ENCODE data around the gene WDR86.

WDR86 gene, protein sequence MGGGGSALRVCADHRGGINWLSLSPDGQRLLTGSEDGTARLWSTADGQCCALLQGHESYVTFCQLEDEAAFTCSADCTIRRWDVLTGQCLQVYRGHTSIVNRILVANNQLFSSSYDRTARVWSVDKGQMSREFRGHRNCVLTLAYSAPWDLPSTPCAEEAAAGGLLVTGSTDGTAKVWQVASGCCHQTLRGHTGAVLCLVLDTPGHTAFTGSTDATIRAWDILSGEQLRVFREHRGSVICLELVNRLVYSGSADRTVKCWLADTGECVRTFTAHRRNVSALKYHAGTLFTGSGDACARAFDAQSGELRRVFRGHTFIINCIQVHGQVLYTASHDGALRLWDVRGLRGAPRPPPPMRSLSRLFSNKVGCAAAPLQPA

DNA sequence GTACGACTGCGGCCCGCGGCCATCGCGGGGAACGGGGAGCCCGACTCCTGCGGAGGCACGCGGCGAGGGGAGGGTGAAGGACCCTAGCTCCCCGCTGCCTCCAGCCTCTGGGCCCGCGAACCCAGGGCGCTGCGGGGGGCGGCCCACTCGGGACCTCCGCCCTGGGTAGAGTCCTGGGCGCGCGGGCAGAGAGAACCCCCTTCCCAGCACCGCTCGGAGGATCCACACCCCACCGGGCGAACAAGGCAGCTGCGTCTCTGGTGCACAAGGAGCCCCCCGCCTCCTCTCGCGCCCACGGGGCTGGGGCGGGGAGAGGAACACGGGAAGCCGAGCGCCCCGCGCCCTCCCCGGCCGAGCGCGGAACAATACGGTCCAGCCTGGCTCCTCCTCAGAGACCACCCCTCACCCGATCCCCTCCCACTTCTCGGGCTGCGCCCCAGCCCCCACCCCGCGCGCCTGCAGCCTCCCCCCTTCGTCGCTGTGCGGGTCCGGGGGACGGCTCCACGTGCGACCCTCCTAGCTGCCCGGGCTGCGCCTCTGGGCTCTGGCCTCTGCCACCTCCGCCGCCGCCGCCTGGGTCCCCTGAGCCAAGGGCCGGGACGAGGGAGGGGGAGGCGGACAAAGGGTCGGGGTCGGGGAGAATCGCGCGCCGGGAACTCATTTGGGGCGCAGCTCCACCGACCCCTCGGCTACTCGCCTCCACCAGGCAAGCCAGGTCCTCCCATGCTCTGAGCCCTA lies at the start of gene WDR86:
Gene WDR86, minus strand, starts transcription at position 372 of the 738 bp plus-strand sequence. CDS start 449 bp downstream, outside the sequence.
- DNase-seq = no peak

DNA sequence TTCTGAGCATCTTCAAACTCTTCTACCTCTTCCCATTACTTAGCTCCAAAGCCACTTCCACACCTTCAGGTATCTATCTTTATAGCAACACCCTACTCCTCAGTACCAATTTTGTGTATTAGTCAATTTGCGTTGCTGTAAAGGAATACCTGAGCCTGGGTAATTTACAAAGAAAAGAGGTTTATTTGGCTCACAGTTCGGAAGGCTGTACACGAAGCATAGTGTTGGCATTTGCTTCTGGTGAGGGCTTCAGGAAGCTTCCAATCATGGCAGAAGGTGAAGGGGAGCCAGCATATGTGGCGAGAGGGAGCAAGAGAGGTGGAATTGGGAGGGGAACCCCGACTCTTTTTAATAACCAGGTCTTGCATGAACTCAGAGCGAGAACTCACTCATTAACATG lies 47.7 kb upstream of the WDR86 start:
- no peak for DNase-seq

DNA sequence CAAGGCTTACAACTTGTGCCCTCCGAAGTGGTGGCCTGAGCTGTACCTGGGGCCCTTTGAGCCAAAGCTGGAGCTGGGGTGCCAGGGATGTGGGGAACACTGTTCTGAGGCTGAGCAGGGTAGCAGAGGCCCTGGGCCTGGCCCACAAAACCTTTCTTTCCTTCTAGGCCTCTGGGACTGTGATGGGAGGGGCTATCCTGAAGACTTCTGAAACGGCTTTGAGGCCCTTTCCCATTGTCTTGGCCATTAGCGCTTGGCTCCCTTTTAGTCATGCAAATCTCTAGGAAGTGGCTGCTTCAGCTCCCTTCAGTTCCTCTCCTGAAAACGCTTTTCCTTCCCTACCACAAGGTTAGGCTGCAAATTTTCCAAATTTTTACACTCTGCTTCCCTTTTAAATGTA lies 46.9 kb upstream of the WDR86 start:
- DNase-seq = no peak

DNA sequence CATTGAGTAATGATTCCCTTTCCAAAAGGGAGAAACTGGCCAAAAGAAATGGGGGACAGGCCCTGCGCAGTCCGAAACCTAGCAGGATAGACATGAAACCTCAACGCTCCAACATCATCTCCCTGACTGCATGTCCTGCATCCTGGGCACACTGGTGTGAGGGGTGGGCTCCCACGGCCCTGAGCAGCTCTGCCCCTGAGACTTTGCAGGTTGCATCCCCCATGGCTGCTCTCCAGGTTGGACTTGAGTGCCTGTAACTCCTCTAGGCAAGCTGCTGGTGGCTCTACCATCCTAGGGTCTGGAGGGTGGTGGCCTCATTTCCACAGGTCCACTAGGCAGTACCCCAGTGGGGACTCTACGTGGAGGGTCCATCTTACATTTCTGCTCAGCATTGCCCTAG lies 46.4 kb upstream of the WDR86 start:
- DNase-seq = no peak

DNA sequence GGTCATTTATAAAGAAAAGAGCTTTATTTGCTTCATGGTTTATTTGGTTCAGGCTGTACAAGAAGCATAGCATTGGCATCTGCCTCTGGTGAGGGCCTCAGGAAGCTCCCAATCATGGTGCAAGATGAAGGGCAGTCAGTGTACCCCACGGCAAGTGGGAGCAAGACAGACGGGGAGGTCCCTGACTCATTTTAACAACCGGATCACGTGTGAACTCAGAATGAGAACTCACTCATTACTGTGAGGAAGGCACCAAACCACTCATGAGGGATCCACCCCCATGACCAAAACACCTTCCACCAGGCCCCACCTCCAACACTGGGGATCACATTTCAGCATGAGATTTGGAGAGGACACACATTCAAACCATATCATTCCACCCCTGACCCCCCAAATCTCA lies 45.9 kb upstream of the WDR86 start:
- DNase-seq = no peak

DNA sequence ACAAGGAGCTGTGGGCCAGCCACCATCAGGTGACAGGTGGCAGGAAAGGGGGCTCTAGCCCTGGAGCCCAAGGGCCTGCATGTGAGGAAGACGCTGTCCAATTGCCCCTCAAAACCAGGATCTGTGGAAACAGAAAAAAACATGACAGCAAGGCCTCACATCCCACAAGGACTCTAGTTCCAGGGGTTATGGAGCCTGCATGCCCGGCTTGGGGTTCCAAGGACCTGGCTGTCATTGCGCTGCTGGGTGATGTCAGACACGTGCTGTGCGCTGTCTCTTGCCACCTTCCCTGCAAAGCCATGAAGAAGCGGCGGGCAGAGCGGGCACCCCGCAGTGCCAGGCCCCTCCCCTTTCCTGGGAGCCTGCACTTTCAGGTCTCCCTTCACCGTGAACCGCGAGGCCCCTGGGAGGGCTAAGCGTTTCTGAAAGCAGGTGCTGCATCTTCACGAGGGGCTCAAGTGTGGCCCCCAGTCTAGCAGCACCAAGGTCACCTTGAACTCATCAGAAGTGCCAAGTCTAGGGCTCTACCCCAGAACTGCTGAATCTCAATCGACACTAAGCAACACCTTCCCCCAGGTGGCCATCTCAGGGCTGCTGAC lies 45.2 kb upstream of the WDR86 start:
- DNase-seq = no peak

DNA sequence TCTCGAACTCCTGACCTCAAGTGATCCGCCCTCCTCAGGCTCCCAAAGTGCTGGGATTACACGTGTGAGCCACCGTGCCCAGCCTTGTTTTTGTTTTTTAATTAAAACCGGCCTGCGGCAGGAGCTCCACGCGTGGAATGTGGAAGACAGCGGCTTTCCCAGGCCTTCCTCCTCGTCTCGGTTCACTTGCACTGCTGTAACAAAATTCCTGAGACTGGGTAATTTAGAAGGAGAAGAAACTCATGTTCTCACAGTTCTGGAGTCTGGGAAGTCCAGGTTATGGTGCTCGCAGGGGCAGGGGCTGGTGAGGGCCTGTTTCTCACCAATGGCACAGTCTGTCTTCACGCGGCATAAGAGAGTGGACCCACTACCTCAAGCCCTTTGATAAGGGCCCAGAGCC lies 44.5 kb upstream of the WDR86 start:
- DNase-seq = no peak

DNA sequence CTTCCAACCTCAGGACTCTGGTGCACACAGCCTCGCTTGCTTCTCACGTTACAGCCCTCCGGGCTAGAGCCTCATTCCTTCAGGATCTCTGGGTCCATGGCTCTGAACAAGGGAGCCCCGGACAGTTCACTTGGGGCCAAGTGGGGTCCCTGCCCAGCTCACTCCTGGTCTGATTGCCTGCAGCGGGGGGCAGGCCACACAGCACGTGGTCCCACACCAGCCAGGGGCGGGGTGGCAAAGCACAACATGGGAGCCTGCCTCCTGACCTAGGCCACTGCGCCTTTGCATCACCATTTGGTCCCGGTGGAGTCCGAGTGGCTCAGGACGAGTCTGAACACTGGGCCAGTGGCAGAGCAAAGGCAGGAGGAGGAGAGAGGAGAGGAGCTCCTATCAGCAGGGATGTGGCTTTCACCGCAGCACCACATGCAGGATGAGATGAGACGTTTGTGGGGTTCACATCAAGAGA lies 43.5 kb upstream of the WDR86 start:
- no peak for DNase-seq

DNA sequence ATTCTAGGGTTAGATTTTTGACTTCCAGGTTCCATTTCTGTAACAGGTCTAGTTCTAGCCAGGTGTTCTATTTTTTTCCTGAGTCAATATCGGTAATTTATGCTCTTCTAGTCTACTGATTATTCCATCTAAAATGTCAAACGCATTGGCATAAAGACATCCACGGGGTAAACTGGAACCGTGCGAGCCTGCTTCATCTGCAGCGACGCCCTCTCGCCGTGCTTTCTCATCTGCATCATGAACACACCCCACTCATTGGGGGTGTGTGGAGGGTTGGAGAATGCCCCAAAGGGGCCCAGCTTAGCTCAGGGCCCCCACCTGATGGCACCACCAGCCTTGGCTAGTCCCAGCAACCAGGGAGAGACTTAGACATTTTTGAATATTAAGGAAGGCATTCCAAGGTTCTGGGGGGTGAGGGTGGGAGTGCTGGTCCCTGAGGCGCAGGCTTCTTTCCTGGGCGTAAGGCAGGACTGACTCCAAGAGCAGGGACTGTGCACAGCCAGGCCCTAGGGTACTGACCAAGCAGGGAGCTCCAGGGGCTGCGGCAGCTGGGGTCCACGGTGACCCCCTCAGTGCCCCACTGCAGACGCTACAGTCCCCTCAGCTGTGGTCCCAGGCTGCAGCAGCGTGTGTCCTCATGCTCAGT lies 43.0 kb upstream of the WDR86 start:
- DNase-seq = no peak

DNA sequence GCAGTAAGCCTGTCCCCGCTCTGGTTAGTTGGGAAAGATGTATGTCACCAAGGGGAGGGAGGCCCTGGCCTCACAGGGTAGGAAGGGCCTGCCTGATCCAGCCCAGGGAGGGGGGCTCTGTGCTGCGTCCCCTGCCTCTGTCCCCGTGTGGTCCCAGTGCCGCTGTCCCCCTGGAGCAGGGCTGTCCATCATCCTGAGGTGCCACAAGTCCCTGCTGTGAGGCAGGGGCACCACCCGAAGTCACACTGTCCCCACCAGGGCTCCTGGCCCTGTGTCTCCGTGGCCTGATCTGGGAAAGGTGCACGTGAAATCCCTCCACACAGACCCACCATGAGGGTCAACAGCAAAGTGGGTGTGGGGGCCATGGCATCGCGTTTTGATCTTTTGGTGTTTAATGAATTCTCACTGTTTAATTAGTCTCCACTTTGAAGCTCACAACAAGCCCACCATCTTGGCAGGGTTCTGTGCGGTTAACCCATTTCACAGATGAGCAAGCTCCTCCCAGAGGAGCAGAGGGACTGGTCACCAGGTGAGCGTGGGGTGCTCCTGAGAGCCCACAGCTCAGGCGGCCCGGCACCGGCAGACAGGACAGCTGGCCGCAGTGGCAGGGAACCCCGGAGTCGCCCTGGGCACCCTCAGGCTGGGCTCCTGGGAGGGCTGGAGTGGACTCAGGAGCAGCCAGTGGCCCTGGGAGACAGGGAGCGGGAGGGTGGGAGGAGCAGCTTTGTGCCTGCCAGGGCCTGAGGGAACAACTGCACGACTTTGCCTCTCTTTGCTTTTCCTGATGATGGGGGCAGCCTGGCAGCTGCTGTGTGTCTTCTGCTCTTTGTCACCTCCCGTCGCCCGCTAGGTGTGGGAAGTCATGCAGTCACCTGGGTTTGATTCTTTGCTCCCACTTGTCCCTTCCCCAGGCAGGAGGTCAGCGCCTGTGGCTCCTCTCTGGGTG lies 42.1 kb upstream of the WDR86 start:
- no peak for DNase-seq

DNA sequence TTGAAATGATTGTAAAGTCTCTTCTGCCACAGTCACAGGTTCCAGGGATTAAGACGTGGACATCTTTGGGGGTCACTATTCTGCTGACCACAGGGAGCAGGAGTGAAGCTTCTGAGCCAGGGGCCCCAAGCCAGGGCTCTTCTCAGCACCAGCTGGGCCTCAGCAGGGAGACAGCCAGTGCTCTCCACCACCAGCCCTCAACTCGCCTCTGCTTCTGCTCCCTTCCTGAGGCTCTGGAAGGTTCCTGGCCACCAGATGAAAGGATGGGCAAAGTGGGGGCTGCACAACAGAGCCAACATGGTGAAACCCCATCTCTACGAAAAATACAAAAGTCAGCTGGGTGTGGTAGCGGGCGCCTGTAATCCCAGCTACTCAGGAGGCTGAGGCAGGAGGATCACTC lies 41.3 kb upstream of the WDR86 start:
- no peak for DNase-seq

DNA sequence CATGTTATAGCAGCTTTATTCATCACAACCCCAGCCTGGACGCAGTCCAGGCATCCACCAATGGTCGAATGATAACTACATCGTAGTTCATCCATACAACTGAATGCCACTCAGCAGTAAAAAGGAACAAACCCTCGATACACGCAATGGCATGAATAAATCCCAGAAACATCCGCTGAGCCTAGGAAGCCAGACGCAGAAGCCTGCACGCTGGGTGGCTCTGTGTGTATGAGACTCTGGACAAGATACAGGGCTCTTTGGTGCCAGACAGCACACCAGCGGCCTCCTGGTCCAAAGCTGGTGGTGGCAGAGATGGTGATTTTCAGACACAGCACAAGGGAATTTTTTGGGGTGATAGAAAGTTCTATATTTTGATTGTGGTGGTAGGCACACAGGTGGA lies 40.2 kb upstream of the WDR86 start:
- DNase-seq = no peak

DNA sequence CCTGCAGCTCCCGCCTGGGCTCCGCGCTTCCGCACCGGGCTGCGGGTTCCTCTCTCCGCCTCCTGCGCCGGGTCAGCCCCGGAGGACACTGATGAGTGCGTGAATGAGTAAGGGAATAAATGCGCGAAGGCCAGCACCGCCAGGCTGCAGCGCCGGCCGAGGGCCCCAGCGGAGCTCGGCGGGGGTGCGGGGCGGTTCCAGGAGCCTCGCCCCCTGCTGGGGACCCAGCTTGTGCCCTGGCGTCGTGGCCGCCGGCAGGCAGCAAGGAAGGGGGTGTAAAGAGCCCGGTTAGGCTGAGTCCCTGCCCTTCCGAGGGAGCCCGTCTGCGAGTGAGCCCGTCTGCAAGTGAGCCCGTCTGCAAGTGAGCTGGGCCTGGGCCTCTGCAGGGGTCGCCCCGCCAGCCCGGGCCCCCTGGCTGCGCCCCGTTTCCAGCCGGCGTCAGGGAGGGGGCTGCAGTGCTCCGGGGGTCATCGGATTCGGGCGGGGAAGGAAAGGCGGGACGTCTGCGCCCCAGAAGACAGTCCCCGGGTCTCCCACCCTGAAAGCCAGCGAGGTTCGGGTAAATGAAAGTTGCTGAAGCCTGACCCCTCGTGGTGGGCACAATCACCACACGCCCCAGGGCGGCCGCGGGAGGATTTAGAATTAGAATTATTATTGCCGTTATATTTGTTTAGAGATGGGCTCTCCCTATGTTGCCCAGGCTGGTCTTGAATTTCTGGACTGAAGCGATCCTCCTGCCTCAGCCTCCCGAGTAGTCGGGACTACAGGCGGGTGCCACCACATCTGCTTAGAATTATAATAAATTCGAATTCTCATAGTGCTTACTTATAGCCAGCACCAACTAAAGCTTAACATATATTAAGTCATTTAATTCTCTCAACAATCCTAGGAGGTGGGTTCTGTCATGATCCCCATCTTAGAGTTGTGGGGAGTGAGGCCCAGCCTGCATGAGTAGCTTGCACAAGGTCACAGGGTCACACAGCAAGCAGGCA lies 38.7 kb upstream of the WDR86 start:
- DNase-seq = peak; percentile 34

DNA sequence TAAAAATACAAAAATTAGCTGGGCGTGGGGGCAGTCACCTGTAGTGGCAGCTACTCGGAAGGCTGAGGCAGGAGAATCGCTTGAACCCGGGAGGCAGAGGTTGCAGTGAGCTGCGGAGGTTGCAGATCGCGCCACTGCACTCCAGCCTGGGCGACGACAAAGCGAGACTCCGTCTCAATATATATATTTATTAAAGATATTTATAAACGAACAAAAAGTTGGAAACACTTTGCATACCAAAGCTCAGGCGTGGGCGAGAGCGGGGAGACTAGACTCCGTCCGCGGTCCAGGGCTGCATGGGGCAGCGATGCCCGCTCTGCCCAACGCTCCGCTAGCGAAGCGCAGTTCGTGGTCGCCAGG lies 38.0 kb upstream of the WDR86 start:
- DNase-seq = no peak

DNA sequence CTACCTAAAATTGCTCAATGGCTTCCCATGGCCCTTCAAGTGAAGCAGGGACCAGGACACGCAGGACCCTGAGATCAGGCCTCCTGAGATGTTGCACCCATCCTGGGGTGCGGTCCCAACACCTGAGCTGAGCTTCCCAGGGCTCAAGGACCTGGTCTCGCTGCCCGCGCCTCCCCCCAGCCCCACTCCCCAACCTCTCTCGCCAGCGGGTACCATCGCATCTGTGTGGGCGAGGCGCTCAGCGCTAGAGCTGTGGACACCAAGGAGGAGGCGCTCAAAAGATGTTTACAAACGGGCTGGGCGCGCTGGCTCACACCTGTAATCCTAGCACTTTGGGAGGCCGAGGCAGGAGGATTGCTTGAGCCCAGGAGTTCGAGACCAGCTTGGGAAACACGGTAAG lies 37.5 kb upstream of the WDR86 start:
- no peak for DNase-seq

DNA sequence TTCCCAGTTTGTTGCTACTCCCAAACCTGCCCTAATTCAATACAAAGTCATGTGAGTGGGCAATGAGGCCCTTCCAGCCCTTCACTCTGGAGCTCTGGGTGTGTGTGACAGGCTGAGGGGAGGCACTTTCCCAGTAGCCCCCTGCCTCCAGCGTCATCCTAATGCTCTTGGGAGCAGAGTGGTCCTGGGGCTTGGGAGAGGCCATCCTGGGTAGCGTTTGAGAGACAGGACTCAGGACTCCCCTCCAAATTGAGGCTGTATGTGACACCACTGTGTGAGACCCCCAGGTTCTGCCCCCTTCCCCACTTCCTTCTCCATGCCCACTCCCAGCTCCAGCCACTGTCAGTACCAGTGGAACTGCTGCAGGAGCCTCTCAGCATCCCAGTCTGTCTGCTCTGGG lies 36.6 kb upstream of the WDR86 start:
- no peak for DNase-seq

DNA sequence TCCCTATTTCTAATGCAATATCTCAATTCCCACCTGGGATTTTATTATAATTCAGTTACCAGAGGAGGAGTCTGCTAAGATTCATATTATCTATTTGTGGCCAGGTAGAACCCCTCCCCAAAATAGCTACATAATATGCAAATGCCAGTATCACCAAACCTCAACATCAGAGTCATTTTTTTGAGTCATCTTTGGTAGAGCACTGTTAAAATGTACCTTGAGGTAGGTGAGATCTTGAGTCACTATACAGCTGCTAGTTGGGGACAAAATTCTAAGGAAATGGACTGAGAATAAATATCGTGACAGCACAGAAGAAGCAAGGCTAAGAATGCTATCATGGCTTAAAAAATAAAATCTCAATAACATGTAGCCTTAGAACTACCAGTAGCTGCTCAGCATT lies 34.8 kb upstream of the WDR86 start:
- no peak for DNase-seq

DNA sequence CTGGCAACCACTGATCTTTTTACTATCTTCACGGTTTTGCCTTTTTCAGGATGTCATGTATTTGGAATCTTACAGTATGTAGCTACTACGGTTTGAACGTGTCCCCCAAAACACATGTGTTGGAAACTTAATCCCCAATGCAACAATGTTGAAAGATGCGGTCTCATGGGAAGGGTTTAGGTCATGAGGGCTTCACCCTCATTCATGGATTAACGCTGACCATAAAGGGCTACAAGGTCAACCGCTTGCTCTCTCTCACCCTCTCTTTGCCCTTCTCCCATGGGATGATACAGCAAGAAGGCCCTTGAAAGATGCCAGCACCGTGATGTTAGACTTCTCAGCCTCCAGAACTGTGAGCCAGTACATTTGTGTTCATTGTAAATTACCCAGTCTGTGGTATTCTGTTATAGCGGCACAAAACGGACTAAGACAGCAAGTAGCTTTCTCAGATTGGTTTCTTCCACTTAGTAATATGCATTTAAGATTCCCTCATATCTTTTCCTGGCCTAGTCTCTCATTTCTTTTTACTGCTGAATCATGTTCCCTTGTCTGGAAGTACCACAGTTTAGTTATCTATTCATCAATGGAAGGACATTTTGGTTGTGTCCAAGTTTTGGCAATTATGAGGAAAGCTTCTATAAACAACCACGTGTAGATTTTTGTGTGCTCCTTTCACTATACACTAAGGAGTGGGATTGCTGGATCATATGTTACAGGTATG lies 33.1 kb upstream of the WDR86 start:
- no peak for DNase-seq

DNA sequence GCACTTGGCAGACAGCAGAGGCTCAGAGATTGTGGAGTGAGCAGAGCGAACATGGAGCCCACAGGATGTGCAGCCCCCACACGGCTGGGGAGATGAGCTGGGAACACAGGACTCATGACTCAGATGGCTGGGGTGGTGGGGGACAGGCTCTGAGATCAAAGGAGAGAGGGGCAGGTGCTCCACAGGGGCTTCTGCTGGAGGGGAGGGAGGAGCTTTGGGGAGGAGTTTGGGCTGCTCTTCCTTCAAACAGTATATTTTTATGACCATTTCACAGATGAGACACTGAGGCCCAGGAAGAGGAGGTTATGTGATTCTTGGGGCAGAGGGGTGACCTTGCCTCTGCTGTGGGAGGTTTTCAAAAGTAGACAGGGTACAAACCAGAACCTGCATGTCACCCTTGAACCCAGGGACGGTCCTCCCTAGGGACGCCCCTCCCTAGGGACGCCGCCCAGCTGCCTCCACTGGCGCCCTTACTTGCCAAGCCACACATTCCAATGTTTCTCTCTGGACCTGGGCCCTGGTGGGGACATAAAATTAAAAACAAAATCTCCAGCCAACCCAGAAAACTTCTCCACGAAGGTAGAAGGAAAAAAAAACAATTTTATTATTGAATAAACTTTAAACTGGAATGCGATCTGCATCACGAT lies 31.1 kb upstream of the WDR86 start:
- no peak for DNase-seq

Measured in NCI-H1436 (cell line).